K562 (cell line): ENCODE results near the gene MVB12B. TPM values are rescaled to one million over a fixed set of nuclear protein-coding genes. Genes with fewer than 3 reads are reported as not detected.

Experiments
- ATAC-seq: fragments of 200-7000 bp; cut with Tn5 transposase; 3 replicates; pipeline ENCODE4 v1.9.1; 2020; ENCODE audit warnings: moderate library complexity
- BruUV-seq: library from RNA; stranded (reverse); fragments of 400-500 nt; replicated peaks from 2 replicates; lab custom pipeline; 2021; lab: Mats Ljungman, UMichigan
- CTCF ChIA-PET: fragments of 300-600 bp; formaldehyde crosslinking; extraction: SDS; loops from one replicate; lab custom pipeline; 2021; ENCODE audit warnings: low intra/inter-chr PET ratio; lab: Yijun Ruan, JAX
- POLR2A ChIA-PET: fragments of 300-600, 350-650 bp; sonication (Branson Sonifier 250); formaldehyde crosslinking; extraction: SDS; loops from one replicate; lab custom pipeline; 2021; ENCODE audit warnings: antibody characterized with exemption, inconsistent platforms; lab: Yijun Ruan, JAX
- DNase-seq, 4 experiments: peaks; one replicate each; pipeline versions ENCODE4 v3.0.0 to v3.0.0-alpha.2; 2011 to 2018; ENCODE audit warnings: low spot score in 3 of 4, mixed read lengths in 3 of 4; ENCODE audit errors: extremely low read depth in 1 of 4
- FAIRE-seq: peaks from 2 replicates; lab custom pipeline; 2011; peaks lifted over from hg19 to GRCh38; lab: Jason Lieb, UNC
- H2AFZ ChIP-seq: 2 replicates; pipeline ENCODE4 v1.6.0; 2011; ENCODE audit warnings: low read depth, low read length, control low read depth, inconsistent platforms
- H3K27ac ChIP-seq: fragments of 200-600 bp; 3 replicates; pipeline ENCODE4 v1.8.0; 2011; ENCODE audit warnings: low read depth, mild to moderate bottlenecking, control low read depth, inconsistent platforms, low read length, moderate library complexity, mixed read lengths; ENCODE audit errors: extremely low read depth
- H3K27me3 ChIP-seq, 2 experiments: fragments of 300-600 bp in 1 of 2; 2 replicates in 1 of 2; 3 replicates in 1 of 2; pipeline versions ENCODE4 v1.6.0 to v1.8.0; 2011; ENCODE audit warnings: inconsistent platforms in 2 of 2, low read length in 2 of 2, mild to moderate bottlenecking in 1 of 2, mixed read lengths in 1 of 2, moderate library complexity in 1 of 2; ENCODE audit not compliant: control insufficient read depth in 2 of 2, insufficient read depth in 2 of 2
- H3K36me3 ChIP-seq: fragments of 300-600 bp; 3 replicates; pipeline ENCODE4 v1.8.0; 2011; ENCODE audit warnings: mild to moderate bottlenecking, low read length, inconsistent platforms; ENCODE audit not compliant: control insufficient read depth, insufficient read depth
- H3K4me1 ChIP-seq, 2 experiments: fragments of 200-600 bp in 1 of 2; replicated peaks in 1 of 2; 2 replicates in 1 of 2; 3 replicates in 1 of 2; pipeline versions ENCODE4 v1.5.1 to v1.8.0; 2011; ENCODE audit warnings: inconsistent platforms in 2 of 2, low read length in 2 of 2, mild to moderate bottlenecking in 1 of 2, mixed read lengths in 1 of 2, moderate library complexity in 1 of 2; ENCODE audit not compliant: control insufficient read depth in 2 of 2, insufficient read depth in 2 of 2
- H3K4me2 ChIP-seq: 2 replicates; pipeline ENCODE4 v1.6.1; 2011; ENCODE audit warnings: low read length, control low read depth, inconsistent platforms, mixed read lengths; ENCODE audit not compliant: insufficient read depth
- H3K4me3 ChIP-seq: fragments of 200-600 bp; sonication (generic), shearing (Covaris generic); 2 replicates; pipeline ENCODE4 v1.5.1; 2016; ENCODE audit warnings: control low read depth, inconsistent platforms
- H3K79me2 ChIP-seq: fragments of 200-600 bp; 3 replicates; pipeline ENCODE4 v1.8.0; 2011; ENCODE audit warnings: low read length, inconsistent platforms; ENCODE audit not compliant: control insufficient read depth, insufficient read depth
- H3K9ac ChIP-seq, 2 experiments: 2 replicates each; pipeline versions ENCODE4 v1.6.0 to v1.6.1; 2011; ENCODE audit warnings: low read depth in 2 of 2, low read length in 2 of 2, control low read depth in 1 of 2, inconsistent platforms in 1 of 2, mild to moderate bottlenecking in 1 of 2, mixed read lengths in 1 of 2; ENCODE audit not compliant: insufficient read depth in 1 of 2
- H3K9me1 ChIP-seq: one replicate; pipeline ENCODE4 v1.6.0; 2011; ENCODE audit warnings: inconsistent platforms, mild to moderate bottlenecking, low read length, moderate library complexity; ENCODE audit not compliant: control insufficient read depth, insufficient read depth
- H3K9me3 ChIP-seq: replicated peaks from 2 replicates; pipeline ENCODE4 v1.5.1; 2011; ENCODE audit warnings: low read depth, low read length, inconsistent platforms; ENCODE audit not compliant: control insufficient read depth, insufficient read depth
- H4K20me1 ChIP-seq: replicated peaks from 2 replicates; pipeline ENCODE4 v1.6.1; 2011; ENCODE audit warnings: low read length, inconsistent platforms, mixed read lengths; ENCODE audit not compliant: control insufficient read depth, insufficient read depth
- EGR1 ChIP-seq: fragments of 450-650 bp; conservative IDR thresholded peaks from 2 replicates; pipeline ENCODE4 v1.6.1; 2017; ENCODE audit warnings: mild to moderate bottlenecking
- HDAC8 ChIP-seq: fragments of 450-650 bp; IDR thresholded peaks from 2 replicates; pipeline ENCODE4 v1.6.1; 2016; ENCODE audit warnings: mild to moderate bottlenecking, missing genetic modification characterization, moderate library complexity, missing compliant biosample characterization
- HDGF ChIP-seq: fragments of 450-650 bp; IDR thresholded peaks from 2 replicates; pipeline ENCODE4 v1.6.1; 2016
- LEF1 ChIP-seq: fragments of 450-650 bp; IDR thresholded peaks from 2 replicates; pipeline ENCODE4 v1.6.1; 2016; ENCODE audit warnings: mild to moderate bottlenecking
- RBM14 ChIP-seq: fragments of 200-400 bp; formaldehyde crosslinking; IDR thresholded peaks from 2 replicates; pipeline ENCODE4 v1.6.1; 2018; ENCODE audit warnings: low read depth, mild to moderate bottlenecking, low read length, moderate library complexity, borderline replicate concordance; ENCODE audit not compliant: insufficient read depth
- SP2 ChIP-seq: IDR thresholded peaks from 2 replicates; pipeline ENCODE4 v1.6.1; 2011; ENCODE audit warnings: mild to moderate bottlenecking, low read depth, low read length, moderate library complexity; ENCODE audit not compliant: poor library complexity, severe bottlenecking; ENCODE audit errors: extremely low read depth
- U2AF1 ChIP-seq: fragments of 200-400 bp; formaldehyde crosslinking; optimal IDR thresholded peaks from 2 replicates; pipeline ENCODE3; 2017; ENCODE audit warnings: mild to moderate bottlenecking, low read depth, low read length, moderate library complexity
- XRCC3 ChIP-seq: fragments of 450-650 bp; IDR thresholded peaks from 2 replicates; pipeline ENCODE4 v1.6.1; 2017; ENCODE audit warnings: mild to moderate bottlenecking, moderate library complexity
- ZNF384 ChIP-seq: IDR thresholded peaks from 2 replicates; pipeline ENCODE4 v1.6.1; 2012; ENCODE audit warnings: low read depth, low read length, improper control_type of control experiment
- ZNF407 ChIP-seq: fragments of 450-650 bp; IDR thresholded peaks from 2 replicates; pipeline ENCODE4 v1.6.1; 2016; ENCODE audit warnings: low read depth
- ZNF586 ChIP-seq: fragments of 450-650 bp; formaldehyde crosslinking; conservative IDR thresholded peaks from 2 replicates; pipeline ENCODE4 v1.4.0; 2020; ENCODE audit warnings: mild to moderate bottlenecking, moderate library complexity
- ZNF639 ChIP-seq, 2 experiments: fragments of 200-800 bp in 1 of 2; sonication (Bioruptor generic) in 1 of 2; sonication (generic) in 1 of 2; formaldehyde crosslinking in 1 of 2; IDR thresholded peaks in 1 of 2; conservative IDR thresholded peaks in 1 of 2; 2 replicates each; pipeline versions ENCODE4 v1.5.0 to v1.6.1; 2016 to 2020; ENCODE audit warnings: missing compliant biosample characterization in 1 of 2, missing genetic modification characterization in 1 of 2, missing genetic modification reagents in 1 of 2
- ZZZ3 ChIP-seq: fragments of 450-650 bp; IDR thresholded peaks from 2 replicates; pipeline ENCODE4 v1.6.1; 2016; ENCODE audit warnings: antibody characterized with exemption, mild to moderate bottlenecking, moderate library complexity
- WGBS: fragments of 100-300 bp; shearing (Covaris generic); methylation state at CpG from one replicate; pipeline ENCODE4 v1.1.6; 2016; ENCODE audit warnings: low coverage, mixed read lengths; ENCODE audit not compliant: insufficient coverage; ENCODE audit errors: missing lambda C conversion rate; 5-methylcytosine and 5-hydroxymethylcytosine counted together
- in situ Hi-C: fragments of 300-500 bp; cut with MboI; formaldehyde crosslinking; loops from 4 replicates; pipeline ENCODE4 v1.15.0; 2018; ENCODE audit warnings: inconsistent platforms, mixed read lengths
- intact Hi-C: fragments of 100-400 bp; cut with micrococcal nuclease; formaldehyde crosslinking; loops from 2 replicates; pipeline ENCODE4 v1.14.2; 2022
- polyA plus RNA-seq, 8 experiments: library from polyadenylated mRNA; depleted of rRNA in 4 of 8; stranded (reverse) in 5 of 8; unstranded in 3 of 8; fragments of >200 nt; fragmentation: Nextera tagmentation in 2 of 8; fragmentation: Illumina TruSeq in 1 of 8; extraction: Ambion mirVana in 2 of 8; extraction: Trizol in 1 of 8; gene quantifications; 2 replicates each; pipeline versions ENCODE4 v1.2.1 to v1.2.3, GENCODE V29; 2011 to 2014; ENCODE audit warnings: inconsistent platforms in 1 of 8, missing spikeins in 1 of 8
- total RNA-seq, 7 experiments: library from RNA; depleted of rRNA in 6 of 7; stranded (reverse); fragments of >200 nt in 6 of 7; fragmentation: Illumina TruSeq in 2 of 7; extraction: Trizol in 2 of 7; gene quantifications; 2 replicates each; pipeline versions ENCODE4 v1.2.1 to v1.2.3, GENCODE V29; 2011 to 2021; ENCODE audit warnings: low replicate concordance in 1 of 7

Gene MVB12B
- total and polyA plus RNA-seq, 9 of the 15 experiments (the other 6 are each of a cell fraction or from before 2014, with no cell fraction given), result not detected

GRCh38 chr9:126341426-126341825 is 14.8 kb downstream of the MVB12B start:
- H3K9ac ChIP-seq, result no peak overlapping the region
- peaks cover 0 to 5% of the 10 kb centered on the region in 2 experiments; a peak in 2 of 5 replicates for H3K4me1 ChIP-seq
- no peaks in the 10 kb centered on the region for H3K79me2 ChIP-seq
- BruUV-seq, result no TSS peak
- no peak overlapping the region for H2AFZ ChIP-seq
- no peak overlapping the region for H3K4me2 ChIP-seq
- no peaks in the 10 kb centered on the region for H3K9me3 ChIP-seq
- H3K27ac ChIP-seq, result no peak overlapping the region
- 0% methylated on average over 4 of the region's 4 CpGs for WGBS
- intact Hi-C loops, result no loop called here
- FAIRE-seq (no peak), DNase-seq (no peak), ATAC-seq (no peak)
- in situ Hi-C loops, result no loop called here
- CTCF ChIA-PET, result no interaction called here
- no peak overlapping the region for H3K4me3 ChIP-seq
- peaks cover 22 to 75% of the 10 kb centered on the region in 2 experiments; a peak in 4 of 5 replicates for H3K27me3 ChIP-seq
- no peaks in the 10 kb centered on the region for H3K36me3 ChIP-seq
- POLR2A ChIA-PET, result no interaction called here
- H3K9me1 ChIP-seq, result no peaks in the 10 kb centered on the region
- no peaks in the 10 kb centered on the region for H4K20me1 ChIP-seq
- TF ChIP-seq U2AF1, result no peak
- no peak for TF ChIP-seq EGR1
- TF ChIP-seq LEF1, result no peak
- no peak for TF ChIP-seq ZNF639 (CRISPR knock-in tag; conservative IDR thresholded peaks at IDR 0.05 in 1 of 2, IDR thresholded peaks at IDR 0.05 in 1 of 2)
- no peak for TF ChIP-seq ZNF384
- no peak for TF ChIP-seq ZNF407
- TF ChIP-seq XRCC3, result no peak
- TF ChIP-seq ZNF586, result no peak
- TF ChIP-seq ZZZ3, result no peak
- TF ChIP-seq HDAC8 (tag), result no peak
- no peak for TF ChIP-seq HDGF
- TF ChIP-seq RBM14, result no peak
- TF ChIP-seq SP2, result no peak
